Fibroblast of gingiva (primary cell): ENCODE measurements around the gene PNMT.
A peak's percentile ranks its signal among the peaks of the same experiment; 100 is the strongest.

Experiments
- DNase-seq: peaks from one replicate; pipeline ENCODE4 v3.0.0-alpha.2; 2011; ENCODE audit warnings: low read depth

Gene PNMT

GRCh38 chr17:39667945-39668924 is at the start of gene PNMT:
PNMT (plus strand) TSS chr17:39668453; CDS start chr17:39668476, 23 bp downstream.
- DNase-seq = peak; percentile 34

DNA sequence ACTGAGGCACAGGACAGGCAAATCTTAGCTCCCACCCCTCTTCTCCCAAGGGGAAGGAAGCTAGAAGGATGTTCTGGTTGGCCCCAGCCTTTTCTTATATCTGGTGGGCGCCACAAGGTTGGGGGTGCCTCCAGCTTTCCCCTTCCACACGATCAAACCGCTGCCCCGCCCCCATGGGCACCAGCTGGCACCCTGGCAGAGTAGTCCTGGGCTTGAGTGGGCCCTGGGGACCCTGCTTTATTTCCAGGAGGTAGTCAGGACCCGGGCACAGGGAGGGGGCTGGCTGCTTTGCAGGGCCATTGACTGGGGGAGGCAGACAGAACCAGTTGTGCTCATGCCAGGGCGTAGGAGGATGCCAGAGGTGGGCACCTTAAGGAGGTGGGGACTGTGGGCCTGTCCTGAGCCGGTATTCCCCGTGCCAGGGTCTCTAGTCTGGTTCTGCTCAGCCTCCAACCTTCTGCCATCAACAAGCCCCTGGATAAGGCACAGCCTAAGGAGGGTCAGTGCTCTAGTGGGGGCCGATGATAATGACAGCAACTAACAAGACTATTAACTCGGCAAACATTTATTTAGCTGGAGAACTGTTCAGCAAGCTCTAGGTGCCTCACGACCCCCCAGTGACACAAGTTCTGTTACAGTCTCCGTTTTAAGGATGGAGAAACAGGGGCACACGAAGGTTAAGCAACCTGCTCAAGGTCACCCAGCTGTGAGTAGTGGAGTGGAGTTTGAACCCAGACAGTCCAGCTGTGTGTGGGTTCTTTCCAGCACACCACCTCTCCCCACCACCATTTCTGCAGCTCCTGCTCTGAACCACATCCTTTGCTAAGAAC is 49.1 kb upstream of the PNMT start:
- no peak for DNase-seq

GRCh38 chr17:39619786-39620101 is 48.5 kb upstream of the PNMT start:
- no peak for DNase-seq

DNA sequence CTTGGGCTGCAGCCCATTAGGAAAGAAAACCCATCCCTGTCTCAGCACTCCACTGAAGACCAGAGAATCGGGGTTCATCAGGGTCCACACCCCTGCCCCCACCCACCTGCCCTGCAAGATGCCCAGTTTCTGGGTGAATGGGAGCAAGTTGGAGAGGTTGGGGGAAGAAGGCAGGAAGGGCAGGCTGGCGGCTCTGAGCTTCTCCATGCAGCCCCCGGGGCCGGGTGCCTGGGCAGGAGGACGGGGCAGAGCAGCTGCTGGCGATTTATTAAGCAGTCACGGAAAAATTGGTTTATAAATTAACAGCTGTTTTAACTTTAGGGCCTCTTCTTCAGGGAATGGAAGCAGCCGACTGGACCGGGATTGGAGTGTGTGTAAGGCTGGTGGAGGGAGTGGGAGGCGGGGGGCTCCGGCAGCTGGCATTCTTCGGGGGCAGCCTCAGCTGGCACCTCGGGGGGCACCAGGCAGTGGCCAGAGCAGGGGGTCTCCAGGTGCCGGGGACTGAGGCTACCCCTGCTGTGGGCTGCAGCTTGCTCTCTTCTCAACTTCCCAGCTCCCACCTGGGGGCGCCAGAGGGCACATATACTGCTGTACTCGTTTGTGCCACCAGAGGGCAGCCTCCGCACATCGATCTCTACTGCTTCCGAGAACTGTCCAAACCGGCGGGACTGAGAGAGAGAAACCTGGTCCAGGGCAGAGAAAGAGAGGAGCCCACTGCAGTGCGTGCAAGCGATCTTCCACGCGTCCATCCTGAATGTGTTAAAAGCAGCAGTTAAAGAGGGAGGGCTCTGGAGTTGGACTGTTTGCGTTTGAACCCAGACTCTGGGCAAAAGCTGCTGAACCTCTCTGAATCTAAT is 46.5 kb upstream of the PNMT start:
- DNase-seq = peak; percentile 57

GRCh38 chr17:39622380-39623006 is 45.8 kb upstream of the PNMT start:
- DNase-seq = no peak

GRCh38 chr17:39623356-39623950 is 44.8 kb upstream of the PNMT start:
- peak; percentile 61 for DNase-seq

DNA sequence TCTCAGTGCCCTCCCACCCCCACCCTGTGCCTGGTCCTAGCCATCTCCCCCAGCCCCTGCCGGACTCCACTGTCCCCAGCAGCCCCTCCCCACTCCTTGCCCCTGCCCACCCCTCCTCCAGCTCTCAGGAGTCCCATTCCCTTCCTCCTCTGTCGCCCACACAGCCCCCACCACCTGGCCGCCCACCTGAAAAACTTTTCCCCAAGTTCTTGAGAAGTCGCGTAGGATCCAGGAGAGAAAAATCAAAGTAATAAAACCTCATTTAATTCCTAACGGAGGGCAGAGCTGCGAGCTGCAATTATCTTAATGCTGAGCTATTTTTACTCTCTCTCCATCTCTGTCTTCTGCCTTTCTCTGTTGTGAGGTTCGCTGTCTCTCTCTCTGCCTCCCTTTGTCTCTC is 43.9 kb upstream of the PNMT start:
- no peak for DNase-seq

DNA sequence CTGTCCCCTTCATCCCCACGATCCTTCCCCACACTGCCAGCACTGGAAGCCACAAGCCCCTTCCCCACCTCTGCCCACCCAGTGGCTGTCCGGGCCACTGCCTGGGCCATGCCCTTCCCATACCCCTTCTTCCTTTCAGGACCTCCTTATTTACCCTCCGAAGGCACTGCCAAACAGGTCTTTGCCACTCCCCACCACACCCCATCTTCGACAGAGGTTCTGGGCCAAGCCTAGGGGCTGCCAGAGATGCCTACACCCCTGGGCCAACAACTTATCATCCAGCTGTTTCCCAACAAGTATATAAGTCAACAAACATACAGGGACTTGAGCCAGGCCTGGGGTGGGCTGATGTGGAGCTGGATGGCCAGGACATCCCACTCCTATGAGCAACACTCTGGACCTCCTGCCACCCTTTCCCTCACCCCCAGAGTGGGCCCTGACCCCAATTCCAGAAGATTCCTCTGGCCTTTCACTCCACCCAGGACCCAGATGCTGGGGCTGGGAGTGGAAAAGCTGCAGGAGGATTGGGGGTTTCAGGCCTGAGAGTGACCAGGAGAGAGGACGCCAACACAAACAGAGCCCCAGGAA is 43.0 kb upstream of the PNMT start:
- DNase-seq = no peak

DNA sequence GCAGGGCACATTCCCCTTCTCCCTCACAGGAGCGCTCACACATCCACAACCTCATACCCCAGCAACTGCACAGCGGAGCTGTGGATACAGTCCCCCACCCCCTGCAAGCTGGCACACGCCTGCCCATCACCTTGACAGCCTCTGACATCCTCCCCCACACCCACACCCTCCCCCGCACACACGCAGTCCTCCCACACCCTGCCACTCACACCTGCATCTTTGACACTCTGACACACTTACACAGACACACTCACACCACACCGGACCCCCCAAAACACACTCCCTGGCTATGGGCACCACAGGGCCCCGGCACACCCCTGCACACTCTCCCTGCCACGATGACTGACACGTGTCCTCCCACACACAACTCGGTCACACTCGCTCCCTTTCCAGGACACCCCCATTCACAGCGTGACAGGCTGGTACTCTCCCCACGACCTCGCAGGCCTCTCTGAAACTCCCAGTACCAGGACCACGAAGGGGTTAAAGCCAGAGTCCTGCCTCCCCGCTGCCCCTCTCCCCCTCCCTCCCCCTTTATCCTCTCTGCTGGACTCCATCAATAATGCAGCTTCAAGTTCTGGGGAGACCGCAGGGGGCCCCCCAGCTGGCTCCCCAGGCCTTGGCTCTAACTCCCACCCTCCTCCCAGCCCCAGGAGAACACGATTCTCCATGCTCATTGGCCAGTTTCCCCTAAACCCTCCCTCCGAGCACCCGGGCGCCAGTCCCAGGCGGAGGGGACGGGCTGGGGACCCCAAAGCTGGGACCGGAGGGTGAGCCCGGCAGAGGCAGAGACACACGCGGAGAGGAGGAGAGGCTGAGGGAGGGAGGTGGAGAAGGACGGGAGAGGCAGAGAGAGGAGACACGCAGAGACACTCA is 41.8 kb upstream of the PNMT start, which contains the start of gene PPP1R1B:
TSS of gene PPP1R1B (plus strand) at position 782 of the 876 bp plus-strand sequence. CDS start 441 bp downstream, outside the sequence.
- DNase-seq = no peak

- no peak for DNase-seq
Measured at GRCh38 chr17:39627047-39627711, 41.1 kb upstream of the PNMT start.

- no peak for DNase-seq
Measured at GRCh38 chr17:39627712-39628516, 40.3 kb upstream of the PNMT start.

- no peak for DNase-seq
Measured at GRCh38 chr17:39628655-39629493, 39.4 kb upstream of the PNMT start.

- no peak for DNase-seq
Measured at GRCh38 chr17:39629494-39629880, 38.8 kb upstream of the PNMT start.

DNA sequence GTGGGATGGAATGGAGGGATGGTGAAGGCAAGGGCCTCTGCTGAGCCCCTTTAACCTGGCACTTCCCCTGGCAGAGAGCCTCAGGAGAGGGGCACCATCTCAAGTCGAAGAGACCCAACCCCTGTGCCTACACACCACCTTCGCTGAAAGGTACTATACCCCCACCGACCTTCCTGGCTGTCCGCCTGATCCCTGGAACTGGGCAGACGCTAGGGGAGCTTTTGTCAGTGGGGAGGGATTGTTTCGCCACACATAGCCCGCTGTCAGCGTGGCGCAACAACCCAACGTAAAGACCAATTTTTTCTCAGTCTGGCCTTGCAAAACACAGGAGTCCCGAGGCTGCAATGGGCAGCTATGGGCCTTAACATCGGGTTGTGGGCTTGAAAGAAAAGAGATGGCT is 38.4 kb upstream of the PNMT start:
- DNase-seq = no peak

- DNase-seq = no peak
Measured at GRCh38 chr17:39631403-39631802, 36.9 kb upstream of the PNMT start.

DNA sequence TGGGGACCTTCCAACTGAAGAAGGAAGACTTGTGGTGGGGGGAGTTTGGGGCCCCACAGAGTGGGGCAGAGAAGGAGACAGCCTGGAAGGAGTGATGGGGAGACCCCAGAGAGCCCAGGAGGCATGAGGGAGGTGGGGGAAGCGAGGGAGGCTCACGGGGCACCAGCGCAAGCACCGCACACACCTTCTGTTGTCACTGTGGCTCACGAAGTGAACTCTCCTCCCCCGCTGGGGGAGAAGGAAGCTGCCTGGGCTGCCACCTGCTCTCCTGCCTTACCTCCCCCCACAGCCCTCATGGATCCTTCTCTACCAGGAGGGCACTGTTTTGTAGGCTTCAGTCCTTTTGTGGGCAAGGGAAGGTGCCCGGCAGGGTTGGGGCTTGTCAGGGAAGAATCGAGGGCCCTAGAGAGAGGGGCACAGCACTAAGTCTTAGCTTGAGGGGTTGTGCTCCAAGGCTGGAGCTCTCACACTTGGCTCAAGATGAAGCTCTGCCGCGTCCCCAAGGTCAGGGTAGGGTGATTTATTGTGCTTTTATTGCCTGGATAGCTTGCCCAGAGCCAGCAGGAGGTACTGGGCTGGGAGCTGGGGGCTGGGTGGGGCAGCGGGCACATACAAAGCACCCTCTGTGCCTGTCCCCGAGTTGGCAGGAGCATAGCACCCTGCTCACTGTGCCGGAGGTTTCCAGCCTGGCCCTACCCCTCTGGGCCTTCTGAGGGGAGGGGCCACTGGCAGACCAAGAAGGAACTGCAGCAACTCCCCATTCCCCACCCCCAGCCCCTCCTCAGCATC is 35.9 kb upstream of the PNMT start:
- DNase-seq = no peak
